HG03432 (cell line): ENCODE data around the gene COL16A1.
A peak's percentile ranks its signal among the peaks of the same experiment; 100 is the strongest.

Experiments
- ATAC-seq: cut with Tn5 transposase; IDR thresholded peaks from one replicate; pipeline ENCODE4 v1.9.1; 2021; ENCODE audit warnings: mild to moderate bottlenecking, moderate library complexity; ENCODE audit not compliant: unreplicated experiment

COL16A1 gene

GRCh38 chr1:31650161-31651088, 53.4 kb downstream of the COL16A1 start:
- ATAC-seq, result no peak

GRCh38 chr1:31648641-31649357, 55.0 kb downstream of the COL16A1 start:
- ATAC-seq, result no peak

GRCh38 chr1:31648190-31648589, 55.6 kb downstream of the COL16A1 start:
- no peak for ATAC-seq

DNA sequence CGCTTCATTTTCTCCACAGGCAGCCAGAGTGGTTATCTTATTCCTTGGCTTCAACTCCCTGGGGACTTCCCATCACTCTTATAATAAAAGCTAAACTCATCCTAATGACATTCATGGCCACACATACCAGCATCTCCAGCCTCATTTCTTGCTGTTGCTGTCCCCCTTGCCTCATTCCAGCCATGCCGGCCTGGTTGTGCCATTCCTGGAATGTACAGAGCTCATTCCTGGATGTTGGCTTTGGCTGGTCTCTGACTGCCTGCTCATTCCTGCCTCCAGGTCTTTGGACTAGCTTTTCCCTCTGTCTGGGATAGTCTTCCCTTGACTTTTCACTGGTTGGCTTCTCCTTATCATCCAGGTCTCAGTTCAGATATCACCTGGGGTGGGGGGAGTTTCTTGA, 56.7 kb downstream of the COL16A1 start:
- ATAC-seq, result no peak

DNA sequence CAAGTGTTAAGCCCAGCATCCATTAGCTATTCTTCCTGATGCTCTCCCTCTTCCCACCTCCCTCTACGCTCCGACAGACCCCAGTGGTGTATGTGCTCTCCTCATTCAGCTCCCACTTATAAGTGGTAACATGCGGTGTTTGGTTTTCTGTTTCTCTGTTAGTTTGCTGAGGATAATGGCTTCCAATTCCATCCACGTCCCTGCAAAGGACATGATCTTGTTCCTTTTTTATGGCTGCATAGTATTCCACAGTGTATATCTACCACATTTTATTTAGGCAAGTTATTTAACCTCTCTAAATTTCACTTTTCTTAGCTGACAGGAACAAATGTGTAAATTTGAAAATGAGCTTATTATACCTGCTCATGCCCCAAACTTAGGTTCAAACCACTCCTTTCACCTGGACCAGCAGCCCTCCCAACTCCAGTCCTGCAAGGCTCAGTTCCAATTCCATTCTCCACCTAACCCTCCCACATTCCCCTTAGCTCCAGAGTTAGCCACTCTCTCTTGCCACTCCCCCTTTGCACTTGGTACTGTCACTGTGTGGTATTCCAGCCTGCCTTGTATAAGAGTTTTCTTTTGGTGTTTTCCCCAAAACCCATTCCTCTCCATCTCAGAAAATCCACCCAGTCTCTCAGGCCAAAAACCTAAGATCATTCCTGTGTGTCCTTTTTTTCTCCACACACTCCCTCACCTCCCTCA, 57.4 kb downstream of the COL16A1 start:
- no peak for ATAC-seq

GRCh38 chr1:31645274-31645568, 58.6 kb downstream of the COL16A1 start:
- no peak for ATAC-seq

DNA sequence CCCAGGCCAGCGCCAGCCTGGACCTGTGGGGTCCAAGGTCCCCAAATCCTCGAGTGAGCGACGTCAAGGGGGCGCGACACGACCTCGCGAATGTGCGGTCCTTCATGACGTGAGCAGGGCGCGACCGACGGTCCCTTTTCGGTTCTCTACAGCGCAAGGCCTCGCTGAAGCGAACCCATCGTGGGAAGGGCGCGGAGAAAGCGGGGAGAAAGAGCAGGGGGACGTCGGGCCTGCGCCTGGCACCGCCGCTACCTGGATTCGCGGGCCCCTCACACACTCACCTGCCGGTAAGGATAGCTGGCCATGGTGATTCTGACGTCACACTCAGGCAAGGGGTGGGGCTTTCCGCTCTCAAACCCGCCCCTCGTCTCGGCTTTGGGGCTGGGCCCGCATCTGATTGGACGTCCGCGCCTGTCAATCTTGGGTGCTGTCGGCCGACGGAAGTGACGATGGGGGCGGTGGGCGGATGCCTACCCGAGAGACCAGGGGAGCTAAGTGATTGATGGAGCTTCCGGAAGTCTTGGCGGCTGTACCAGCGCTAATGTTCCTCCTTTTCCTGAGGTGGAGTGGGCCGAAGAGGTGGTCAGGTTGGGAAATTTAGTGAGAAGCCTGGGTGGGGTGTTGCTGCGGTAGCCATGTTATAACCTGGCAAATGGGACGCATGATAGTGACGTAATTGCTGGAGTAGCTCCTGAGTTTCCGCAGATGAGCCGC, 59.1 kb downstream of the COL16A1 start, which contains the start of gene PEF1:
Gene PEF1, minus strand, starts transcription at position 317 of the 714 bp plus-strand sequence. Its CDS starts 12 bp downstream, at position 305.
- ATAC-seq, result peak; percentile 88

- ATAC-seq, result no peak
These were observed 59.7 kb downstream of the COL16A1 start for GRCh38 chr1:31643976-31644559.

- ATAC-seq, result no peak
These were observed 60.9 kb downstream of the COL16A1 start for GRCh38 chr1:31642897-31643296.

- ATAC-seq, result no peak
These were observed 61.5 kb downstream of the COL16A1 start for GRCh38 chr1:31642366-31642765.

GRCh38 chr1:31640964-31641363, 62.9 kb downstream of the COL16A1 start:
- no peak for ATAC-seq

GRCh38 chr1:31640179-31640578, 63.6 kb downstream of the COL16A1 start:
- ATAC-seq, result no peak

GRCh38 chr1:31639543-31639942, 64.3 kb downstream of the COL16A1 start:
- ATAC-seq, result no peak

- no peak for ATAC-seq
These were observed 65.7 kb downstream of the COL16A1 start for GRCh38 chr1:31637915-31638673.

DNA sequence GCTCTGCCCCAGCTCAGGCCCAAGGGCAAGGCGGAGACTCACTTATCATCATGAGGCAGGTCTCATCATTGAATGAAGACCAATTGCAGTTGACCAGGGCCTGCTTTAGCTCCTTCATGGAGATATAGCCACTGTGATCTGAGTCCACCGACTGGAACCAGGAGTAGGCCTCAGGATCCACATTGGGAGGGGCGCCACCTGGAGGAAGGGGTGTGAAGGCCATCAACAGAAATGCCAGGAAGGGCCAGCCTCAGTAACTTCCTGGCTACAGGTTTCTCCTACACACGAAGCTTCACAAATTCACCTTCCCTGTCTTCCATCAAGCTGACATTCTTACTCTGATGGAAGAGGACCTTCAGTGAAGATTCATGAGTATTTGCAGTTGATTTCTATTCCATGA, 70.7 kb downstream of the COL16A1 start:
- no peak for ATAC-seq

GRCh38 chr1:31632649-31633048, 71.2 kb downstream of the COL16A1 start:
- ATAC-seq, result no peak

- ATAC-seq, result no peak
These were observed 74.8 kb downstream of the COL16A1 start for GRCh38 chr1:31628931-31629556.

- ATAC-seq, result no peak
These were observed 75.8 kb downstream of the COL16A1 start for GRCh38 chr1:31627930-31628559.
